Liver (tissue), 9 donors: ENCODE results near the gene SHMT2. TPM values are rescaled to one million over a fixed set of nuclear protein-coding genes. Genes with fewer than 3 reads are reported as not detected.
A peak's percentile ranks its signal among the peaks of the same experiment; 100 is the strongest.

Experiments
- DNase-seq: peaks from one replicate; pipeline ENCODE4 v3.0.0-alpha.2; 2017; ENCODE audit warnings: low spot score
- H3K27ac ChIP-seq, 2 donors: one replicate each; pipeline ENCODE4 v1.7.0; 2013; ENCODE audit warnings: inconsistent platforms in 2 of 2, low read length in 2 of 2, control low read depth in 1 of 2, low read depth in 1 of 2, mild to moderate bottlenecking in 1 of 2
- H3K27me3 ChIP-seq, 4 donors: one replicate each; pipeline versions ENCODE4 v1.6.1 to v1.7.0; 2013; ENCODE audit warnings: low read length in 3 of 4, inconsistent platforms in 1 of 4, mild to moderate bottlenecking in 1 of 4, moderate library complexity in 1 of 4; ENCODE audit not compliant: control insufficient read depth in 4 of 4, insufficient read depth in 4 of 4
- H3K36me3 ChIP-seq, 4 donors: one replicate each; pipeline versions ENCODE4 v1.6.1 to v1.7.0; 2013; ENCODE audit warnings: low read length in 3 of 4, mild to moderate bottlenecking in 3 of 4, low read depth in 1 of 4, moderate library complexity in 1 of 4; ENCODE audit not compliant: control insufficient read depth in 4 of 4, insufficient read depth in 3 of 4
- H3K4me1 ChIP-seq, 4 donors: one replicate each; pipeline versions ENCODE4 v1.6.1 to v1.7.0; 2013; ENCODE audit warnings: low read length in 3 of 4, mild to moderate bottlenecking in 3 of 4, moderate library complexity in 1 of 4; ENCODE audit not compliant: control insufficient read depth in 4 of 4, insufficient read depth in 4 of 4
- H3K4me3 ChIP-seq, 3 donors: one replicate each; pipeline versions ENCODE4 v1.6.1 to v1.7.0; 2013; ENCODE audit warnings: low read length in 3 of 3, control low read depth in 1 of 3, low read depth in 1 of 3, mild to moderate bottlenecking in 1 of 3
- H3K9ac ChIP-seq, 2 donors: one replicate each; pipeline ENCODE4 v1.7.0; 2013; ENCODE audit warnings: low read length in 2 of 2, mild to moderate bottlenecking in 2 of 2, moderate library complexity in 2 of 2, control low read depth in 1 of 2, low read depth in 1 of 2
- H3K9me3 ChIP-seq, 4 donors: one replicate each; pipeline versions ENCODE4 v1.6.1 to v1.7.0; 2013; ENCODE audit warnings: low read length in 3 of 4; ENCODE audit not compliant: control insufficient read depth in 4 of 4
- ATF3 ChIP-seq: IDR thresholded peaks from 2 replicates; pipeline ENCODE4 v1.6.1; 2016; ENCODE audit warnings: antibody characterized with exemption
- CTCF ChIP-seq: fragments of 150-350 bp; IDR thresholded peaks from 2 replicates; pipeline ENCODE4 v1.5.1; 2017; ENCODE audit warnings: improper control_type of control experiment, low read depth, low read length; ENCODE audit not compliant: missing input control
- EGR1 ChIP-seq, 2 donors: IDR thresholded peaks; 2 replicates each; pipeline ENCODE4 v1.6.1; 2016 to 2018; ENCODE audit warnings: antibody characterized with exemption in 2 of 2, low read depth in 2 of 2
- FOXA1 ChIP-seq: IDR thresholded peaks from 2 replicates; pipeline ENCODE4 v1.6.1; 2016; ENCODE audit warnings: antibody characterized with exemption
- FOXA2 ChIP-seq: IDR thresholded peaks from 2 replicates; pipeline ENCODE4 v1.6.1; 2016; ENCODE audit warnings: antibody characterized with exemption
- GABPA ChIP-seq, 2 donors: IDR thresholded peaks in 1 of 2; conservative IDR thresholded peaks in 1 of 2; 2 replicates each; pipeline ENCODE4 v1.6.1; 2016; ENCODE audit warnings: antibody characterized with exemption in 2 of 2, mild to moderate bottlenecking in 1 of 2, moderate library complexity in 1 of 2
- HNF4A ChIP-seq, 2 donors: conservative IDR thresholded peaks; 2 replicates each; pipeline ENCODE4 v1.6.1; 2016; ENCODE audit warnings: antibody characterized with exemption in 2 of 2, mild to moderate bottlenecking in 2 of 2
- HNF4G ChIP-seq: IDR thresholded peaks from 2 replicates; pipeline ENCODE4 v1.6.1; 2016; ENCODE audit warnings: antibody characterized with exemption
- JUND ChIP-seq, 2 donors: IDR thresholded peaks; 2 replicates each; pipeline ENCODE4 v1.6.1; 2016; ENCODE audit warnings: antibody characterized with exemption in 2 of 2
- MAX ChIP-seq: IDR thresholded peaks from 2 replicates; pipeline ENCODE4 v1.6.1; 2016; ENCODE audit warnings: antibody characterized with exemption
- NR2F2 ChIP-seq: IDR thresholded peaks from 2 replicates; pipeline ENCODE4 v1.6.1; 2016; ENCODE audit warnings: antibody characterized with exemption
- RAD21 ChIP-seq, 2 donors: IDR thresholded peaks; 2 replicates each; pipeline ENCODE4 v1.6.1; 2016; ENCODE audit warnings: antibody characterized with exemption in 2 of 2, mild to moderate bottlenecking in 2 of 2
- REST ChIP-seq: IDR thresholded peaks from 2 replicates; pipeline ENCODE4 v1.6.1; 2016; ENCODE audit warnings: antibody characterized with exemption, mild to moderate bottlenecking
- RXRA ChIP-seq, 2 donors: IDR thresholded peaks; 2 replicates each; pipeline ENCODE4 v1.6.1; 2017 to 2018; ENCODE audit warnings: antibody characterized with exemption in 2 of 2, mild to moderate bottlenecking in 1 of 2
- SP1 ChIP-seq: IDR thresholded peaks from 2 replicates; pipeline ENCODE4 v1.6.1; 2018; ENCODE audit warnings: antibody characterized with exemption, mild to moderate bottlenecking
- TAF1 ChIP-seq: conservative IDR thresholded peaks from 2 replicates; pipeline ENCODE4 v1.6.1; 2016; ENCODE audit warnings: antibody characterized with exemption, mild to moderate bottlenecking
- YY1 ChIP-seq: IDR thresholded peaks from 2 replicates; pipeline ENCODE4 v1.6.1; 2016; ENCODE audit warnings: antibody characterized with exemption, mild to moderate bottlenecking
- ZBTB33 ChIP-seq: IDR thresholded peaks from 2 replicates; pipeline ENCODE4 v1.6.1; 2016; ENCODE audit warnings: antibody characterized with exemption
- WGBS: extraction: QIAGEN DNeasy Blood & Tissue Kit; methylation state at CpG from one replicate; pipeline ENCODE4 v1.1.7; 2013; 5-methylcytosine and 5-hydroxymethylcytosine counted together
- polyA plus RNA-seq, 2 donors: library from polyadenylated mRNA; stranded (reverse) in 1 of 2; unstranded in 1 of 2; fragments of 200-250 nt in 1 of 2; fragments of >200 nt in 1 of 2; fragmentation: Nextera tagmentation in 1 of 2; extraction: Ambion mirVana in 1 of 2; gene quantifications; one replicate each; pipeline versions ENCODE4 v1.2.1 to v1.2.3, GENCODE V29; 2013 to 2015
- total RNA-seq, 2 donors: library from RNA; depleted of rRNA; stranded (reverse); fragments of >200 nt; gene quantifications; one replicate each; pipeline ENCODE4 v1.2.3, GENCODE V29; 2014
- donor health status: healthy.
- donor health status: healthy.
- donor health status: healthy.
- donor health status: healthy.
- donor health status: healthy.

The SHMT2 gene
- total and polyA plus RNA-seq, 4 donors, result 66.7 to 276 (median 179) TPM

GRCh38 chr12:57235017-57235727 lies 5.7 kb downstream of the SHMT2 start:
- peaks cover 24 to 60% (median 47%) of the 10 kb centered on the region in 4 donors for H3K4me1 ChIP-seq
- H3K36me3 ChIP-seq, result peaks cover 12 to 20% (median 15%) of the 10 kb centered on the region in 4 donors
- no peaks in the 10 kb centered on the region for H3K9me3 ChIP-seq
- DNase-seq, result peak; percentile 60
- peak overlapping the region; percentile 16 to 63 for H3K27ac ChIP-seq
- H3K4me3 ChIP-seq, result no peak overlapping the region
- WGBS, result 37% methylated on average over 26 of the region's 26 CpGs
- no peak overlapping the region for H3K9ac ChIP-seq
- TF ChIP-seq RAD21 (IDR thresholded peaks at IDR 0.05) (peak; percentile 8 to 12), ZBTB33 (no peak), MAX (peak; percentile 73), GABPA (IDR thresholded peaks at IDR 0.05 in 1 of 2, conservative IDR thresholded peaks at IDR 0.05 in 1 of 2) (no peak), RXRA (IDR thresholded peaks at IDR 0.05) (peak; percentile 75 to 80), HNF4A (conservative IDR thresholded peaks at IDR 0.05) (no peak), YY1 (peak; percentile 50), REST (no peak), EGR1 (IDR thresholded peaks at IDR 0.05; ENCODE audit: low read depth in 2 of 2) (peak in 1 of 2 donors; percentile 62), TAF1 (no peak), HNF4G (no peak), NR2F2 (peak; percentile 93), CTCF (no peak), ATF3 (no peak), FOXA2 (peak; percentile 25), JUND (IDR thresholded peaks at IDR 0.05) (no peak), SP1 (no peak), FOXA1 (peak; percentile 20)
- no peaks in the 10 kb centered on the region for H3K27me3 ChIP-seq
